NCI-H446 (cell line): Measurements from ENCODE around the gene C21orf58.
"Not testable (repeated sequence)": the region's sequence is repeated elsewhere in the genome, so short reads cannot be mapped to it uniquely, and the experiment has no call there.

Source experiments
- DNase-seq, 2 experiments: peaks; one replicate each; lab custom pipeline; 2025; lab: John Stamatoyannopoulos, UW

Gene C21orf58

DNA sequence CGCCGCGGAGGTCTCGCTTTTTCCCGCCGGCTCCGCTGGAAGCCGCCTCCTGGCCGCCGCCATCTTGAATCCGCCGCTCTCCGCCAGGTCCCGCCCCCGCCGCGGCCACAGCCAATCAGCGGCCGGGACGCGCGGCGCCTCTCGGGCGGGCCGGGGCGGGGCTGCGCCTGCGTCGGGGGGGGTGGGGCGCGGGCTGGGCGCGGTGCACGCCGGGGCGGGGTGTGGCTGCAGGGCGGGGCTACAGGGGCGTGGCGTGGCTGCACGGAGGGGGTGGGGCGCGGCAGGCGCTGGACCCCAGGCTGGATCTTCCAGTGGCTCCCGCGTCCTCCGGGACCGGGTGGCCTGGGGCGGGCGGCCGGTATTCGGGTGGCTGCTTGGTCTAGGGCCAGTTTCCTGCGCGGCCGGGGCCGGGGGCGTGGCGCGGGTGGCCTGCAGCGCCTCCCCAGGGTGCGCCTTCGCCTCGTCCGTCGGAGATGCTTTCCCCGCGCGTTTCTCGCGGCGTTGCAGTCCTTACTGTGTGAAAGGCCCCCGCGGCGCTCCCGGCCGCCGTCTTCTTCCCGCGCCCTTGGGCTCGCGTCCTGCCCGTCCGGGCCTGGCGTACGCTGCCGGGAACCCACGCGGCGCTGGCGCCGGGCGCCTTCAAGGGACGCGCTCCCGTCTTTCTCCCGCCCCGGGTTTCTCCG is 861 bp upstream of the C21orf58 start:
- DNase-seq = peak; percentile 57 to 91

DNA sequence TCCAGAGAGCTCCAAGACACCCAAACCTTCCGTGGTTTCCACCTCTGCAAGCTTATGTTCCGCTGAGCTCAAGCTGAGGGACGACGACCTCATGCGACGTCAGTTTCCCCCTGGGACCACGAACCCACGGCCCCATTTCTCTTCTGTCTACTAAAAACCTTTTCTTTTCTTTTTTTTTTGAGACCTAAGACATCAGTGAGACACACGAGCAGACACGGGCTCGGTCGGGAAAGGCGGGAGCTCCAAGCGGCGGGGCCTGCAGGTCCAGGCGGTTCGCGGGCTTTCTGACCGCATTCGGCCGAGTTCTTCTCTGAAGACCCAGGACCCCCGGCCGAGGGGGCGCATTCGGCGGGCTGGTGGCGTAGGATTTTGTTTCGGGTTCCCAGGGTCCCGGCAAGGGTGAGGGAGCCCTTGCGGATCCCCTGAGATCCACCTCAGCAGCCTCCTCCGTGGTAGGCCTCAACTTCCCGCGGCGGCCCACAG is 402 bp downstream of the C21orf58 start:
- peak in 1 of 2 experiments; percentile 53 for DNase-seq

DNA sequence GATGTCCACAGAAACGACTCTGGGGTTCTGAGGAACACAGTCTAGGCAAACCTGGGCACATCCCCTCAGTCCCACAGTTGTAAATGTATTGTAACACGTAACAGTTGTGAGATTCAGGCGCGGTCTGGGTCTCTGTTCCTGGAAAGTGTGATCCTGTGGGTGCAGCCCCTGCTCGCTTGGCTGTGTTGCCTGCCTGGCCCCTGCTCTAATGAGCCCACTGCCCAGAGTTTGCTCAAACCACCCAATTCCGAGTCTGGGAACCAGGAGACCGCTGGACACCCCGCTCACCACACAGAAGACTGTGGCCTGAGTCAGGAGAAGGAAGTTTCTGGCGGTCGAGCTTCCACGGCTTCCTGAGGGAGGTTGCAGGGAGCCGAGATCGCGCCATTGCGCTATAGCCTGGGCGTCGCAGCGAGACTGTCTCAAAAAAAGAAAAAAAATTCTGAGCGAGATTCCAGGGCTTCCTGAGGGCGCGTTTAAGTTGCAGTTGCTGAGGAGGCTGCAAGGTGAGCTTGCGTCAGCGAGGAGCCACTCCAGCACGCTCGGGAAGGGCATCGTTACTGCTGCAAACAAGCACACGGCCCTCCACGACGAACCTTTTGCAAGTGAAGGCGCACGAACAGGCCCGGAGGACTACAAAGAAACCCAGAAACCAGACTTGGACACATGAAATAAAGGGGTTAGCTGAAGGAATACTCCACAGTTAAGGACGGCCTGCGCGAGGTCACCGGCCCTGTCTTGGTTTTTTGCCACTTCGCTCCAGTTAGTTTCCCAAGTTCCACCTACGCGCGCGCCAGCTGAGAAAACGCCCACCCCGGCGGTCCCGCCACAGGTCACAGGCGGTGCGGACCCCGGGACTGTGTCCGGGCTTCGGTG is 1.1 kb downstream of the C21orf58 start:
- no peak for DNase-seq

DNA sequence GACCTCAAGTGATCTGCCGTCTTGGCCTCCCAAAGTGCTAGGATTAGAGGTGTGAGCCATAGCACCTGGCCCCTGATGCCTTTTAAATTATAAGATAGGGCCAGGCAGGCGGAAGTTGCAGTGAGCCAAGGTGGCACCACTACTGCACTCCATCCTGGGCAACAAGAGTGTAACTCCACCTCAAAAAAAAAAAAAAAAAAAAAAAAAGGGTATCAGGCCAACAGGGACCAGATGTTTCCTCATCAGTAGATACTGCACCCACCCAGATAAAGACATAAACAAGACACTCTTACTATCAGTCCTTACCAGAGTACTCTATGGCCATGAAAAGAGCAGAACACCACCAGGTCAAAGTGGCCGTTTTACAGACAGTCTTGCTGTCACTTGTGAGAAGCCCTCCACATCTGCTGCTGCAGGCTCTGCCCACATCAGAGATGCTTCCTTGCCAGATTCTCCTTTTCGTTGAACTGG is 3.3 kb downstream of the C21orf58 start:
- DNase-seq = no peak

DNA sequence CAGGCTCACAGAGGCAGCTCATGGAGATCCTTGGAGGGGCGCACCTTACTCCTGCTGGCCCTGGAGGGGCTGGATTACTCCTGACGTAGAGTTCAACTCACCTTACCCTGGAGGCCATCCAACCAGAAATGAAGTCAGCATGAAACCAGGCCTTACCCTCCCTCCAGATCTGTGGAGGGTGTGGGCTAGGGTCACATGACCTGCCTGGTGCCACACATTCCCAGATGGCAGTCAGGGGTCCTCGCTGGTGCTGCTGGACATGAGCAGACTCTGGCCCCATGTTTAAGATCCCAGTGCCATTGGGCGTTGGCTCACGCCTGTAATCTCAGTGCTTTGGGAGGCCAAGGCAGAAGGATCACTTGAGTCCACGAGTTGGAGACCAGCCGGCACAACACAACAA is 4.5 kb downstream of the C21orf58 start:
- DNase-seq = no peak

DNA sequence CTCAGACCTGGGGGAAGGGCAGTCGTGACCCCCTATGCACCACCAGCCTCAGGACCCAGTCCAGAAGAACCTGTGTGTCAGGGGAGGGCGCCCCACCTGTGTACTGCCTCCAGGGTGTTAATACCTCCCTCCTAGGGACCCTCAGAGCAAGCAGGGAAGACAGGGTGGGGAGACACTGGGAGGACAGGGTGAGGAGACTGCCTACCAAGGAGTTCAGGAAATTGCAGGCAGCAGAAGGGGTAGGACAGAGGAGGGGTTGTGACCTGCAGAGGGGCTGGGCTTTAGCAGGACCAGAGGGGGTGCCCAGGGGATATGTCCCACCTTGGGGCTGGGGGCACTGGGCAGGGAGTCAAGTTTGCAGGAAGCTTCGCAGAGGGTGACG is 5.2 kb downstream of the C21orf58 start:
- no peak for DNase-seq

DNA sequence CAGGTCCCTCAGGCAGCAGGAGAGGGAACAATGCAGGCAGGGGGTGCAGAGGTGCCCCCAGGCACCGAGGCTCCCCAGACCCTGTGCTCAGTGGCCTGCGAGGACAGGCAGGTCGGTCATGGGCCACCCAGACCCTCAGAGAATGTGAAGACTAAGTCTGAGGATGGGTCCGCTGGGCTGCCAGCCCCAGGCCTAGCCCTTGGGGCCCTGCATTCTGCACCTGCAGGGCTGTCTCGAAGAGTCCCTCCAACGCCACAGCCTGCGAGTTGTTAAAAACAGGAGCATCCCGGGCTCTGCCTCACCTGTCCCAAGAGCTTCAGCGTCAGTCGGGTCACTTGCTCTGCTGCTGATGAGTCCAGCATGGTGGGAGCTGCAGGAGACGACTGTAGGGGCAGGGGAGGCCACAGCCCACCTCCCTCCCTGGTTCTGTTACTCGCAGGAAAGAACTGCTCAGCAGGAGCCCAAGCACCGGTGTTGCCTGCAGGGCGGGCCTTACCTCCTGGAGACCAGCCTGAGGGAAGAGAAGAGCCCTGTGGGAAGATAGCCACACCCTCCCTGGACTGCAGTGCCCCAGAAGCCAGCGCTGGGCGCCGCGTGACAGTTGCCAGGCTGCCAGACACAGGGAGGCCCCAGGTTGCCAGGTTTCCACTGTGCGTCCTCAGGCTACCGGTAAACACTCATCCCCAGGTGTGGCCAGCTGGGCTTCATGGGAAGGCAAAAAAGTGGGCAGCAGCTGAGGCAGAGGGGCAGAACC is 5.8 kb downstream of the C21orf58 start:
- no peak for DNase-seq

DNA sequence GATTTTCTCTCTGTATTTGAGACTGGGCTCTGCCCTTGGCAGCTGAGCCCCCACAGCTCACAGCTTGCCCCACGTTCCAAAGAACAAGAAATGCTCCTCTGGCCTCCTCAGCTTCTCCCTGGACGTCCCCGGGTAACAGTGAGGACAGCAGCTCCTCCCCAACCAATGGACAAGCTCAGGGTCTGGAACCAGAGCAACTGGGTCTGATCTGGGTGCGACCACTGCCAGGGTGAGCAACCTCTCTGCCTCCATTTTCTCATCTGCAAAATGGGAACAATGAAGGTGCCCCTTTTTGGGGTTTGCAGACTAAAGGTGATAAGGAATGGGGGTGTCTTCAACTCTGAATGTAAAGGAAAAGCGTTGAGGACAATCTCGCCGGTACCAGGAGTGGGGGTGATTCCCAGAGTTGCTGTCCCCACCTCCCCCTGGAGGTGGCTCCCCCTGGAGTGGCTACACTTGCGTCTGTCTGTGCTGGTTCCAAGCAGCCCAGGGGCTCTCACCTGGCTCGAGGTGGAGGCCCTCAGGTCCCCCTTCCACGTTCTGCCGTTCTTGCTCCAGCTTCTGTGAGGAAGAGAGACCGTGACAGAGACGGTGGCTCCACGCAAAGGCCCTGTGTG is 6.9 kb downstream of the C21orf58 start:
- DNase-seq = no peak

DNA sequence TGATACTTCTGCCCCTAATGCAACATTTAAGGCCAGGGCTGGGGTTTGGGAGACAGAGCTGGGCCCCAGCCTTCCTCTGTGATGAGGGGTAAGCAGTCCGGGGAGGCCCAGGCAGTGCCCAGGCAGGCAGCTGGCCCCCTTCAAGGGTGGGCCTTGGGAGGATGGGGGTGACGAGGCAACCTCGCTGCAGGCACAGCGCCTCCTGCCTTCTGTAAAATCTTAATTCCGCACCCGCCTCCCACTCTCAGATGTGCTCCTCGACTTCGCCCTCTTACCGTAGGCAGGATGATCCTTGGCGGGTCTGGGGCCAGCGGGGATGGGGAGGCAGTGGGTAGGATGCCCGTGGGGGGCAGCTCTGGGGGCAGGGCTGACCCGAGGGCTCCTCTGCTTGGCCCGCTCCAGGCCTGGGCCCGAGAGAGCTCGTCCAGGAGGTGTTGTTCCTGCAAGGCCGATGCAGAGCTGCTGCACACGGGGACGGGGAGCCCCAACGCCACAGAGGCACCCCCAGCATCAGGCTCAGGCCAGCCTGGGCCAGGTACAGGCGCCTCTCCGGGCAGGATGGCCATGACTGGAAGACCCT is 9.1 kb downstream of the C21orf58 start:
- no peak for DNase-seq

DNA sequence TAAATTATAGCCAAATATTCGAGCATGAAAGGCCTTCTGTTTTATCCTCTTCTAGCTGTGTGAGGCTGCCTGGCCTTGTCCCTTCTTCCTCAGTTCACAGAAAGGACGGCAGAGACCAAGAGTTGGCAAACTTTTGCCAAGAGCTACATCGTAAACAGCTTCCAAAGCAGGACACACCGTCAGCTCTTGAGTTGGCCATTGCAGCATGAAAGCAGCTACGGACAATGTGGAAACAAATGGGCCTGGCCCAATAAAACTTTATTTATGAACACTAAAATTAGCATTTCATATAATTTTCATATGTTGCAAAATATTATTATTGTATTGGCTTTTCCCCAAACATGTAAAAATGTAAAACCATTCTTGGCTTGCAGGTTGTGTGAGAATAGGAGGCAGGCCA is 10.7 kb downstream of the C21orf58 start:
- no peak for DNase-seq

DNA sequence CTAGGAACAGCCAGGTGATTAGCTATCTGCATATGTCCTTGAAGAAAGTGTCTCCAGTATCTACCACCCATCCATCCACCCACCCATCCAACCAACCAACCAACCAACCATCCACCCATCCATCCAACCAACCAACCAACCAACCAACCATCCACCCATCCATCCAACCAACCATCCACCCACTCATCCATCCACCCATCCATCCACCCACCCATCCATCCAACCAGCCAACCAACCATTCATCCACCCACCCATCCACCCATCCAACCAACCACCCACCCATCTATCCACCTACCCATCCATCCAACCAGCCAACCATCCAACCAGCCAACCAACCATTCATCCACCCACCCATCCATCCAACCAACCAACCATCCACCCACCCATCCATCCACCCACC is 12.1 kb downstream of the C21orf58 start:
- no peak for DNase-seq

DNA sequence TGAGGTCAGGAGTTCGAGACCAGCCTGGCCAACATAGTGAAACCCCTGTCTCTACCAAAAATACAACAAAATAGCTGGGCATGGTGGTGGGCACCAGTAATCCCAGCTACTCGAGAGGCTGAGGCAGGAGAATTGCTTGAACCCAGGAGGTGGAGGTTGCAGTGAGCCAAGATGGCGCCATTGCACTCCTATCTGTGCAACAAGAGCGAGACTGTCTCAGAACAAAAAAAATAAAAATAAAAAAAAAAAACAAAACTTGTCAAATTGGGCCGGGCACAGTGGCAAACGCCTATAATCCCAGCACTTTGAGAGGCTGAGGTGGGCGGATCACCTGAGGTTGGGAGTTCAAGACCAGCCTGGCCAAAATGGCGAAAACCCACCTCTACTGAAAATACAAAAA is 13.4 kb downstream of the C21orf58 start:
- DNase-seq = not testable (repeated sequence)

DNA sequence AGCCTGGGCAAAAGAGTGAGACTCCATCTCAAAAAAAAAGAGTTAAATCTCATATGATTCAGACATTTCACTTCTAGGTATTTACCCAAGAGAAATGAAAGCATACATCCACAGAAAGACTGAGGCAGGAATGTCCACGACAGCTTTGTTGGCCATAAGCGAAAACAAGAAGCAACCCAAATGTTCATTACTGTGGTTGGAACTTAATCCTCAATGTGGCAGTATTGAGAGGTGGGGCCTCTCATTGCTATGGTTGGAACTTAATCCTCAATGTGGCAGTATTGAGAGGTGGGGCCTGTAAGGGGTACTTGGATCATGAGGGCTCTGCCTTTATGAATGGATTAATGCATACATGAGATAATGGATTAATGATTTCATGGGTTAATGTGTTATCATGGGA is 15.2 kb downstream of the C21orf58 start:
- DNase-seq = no peak

DNA sequence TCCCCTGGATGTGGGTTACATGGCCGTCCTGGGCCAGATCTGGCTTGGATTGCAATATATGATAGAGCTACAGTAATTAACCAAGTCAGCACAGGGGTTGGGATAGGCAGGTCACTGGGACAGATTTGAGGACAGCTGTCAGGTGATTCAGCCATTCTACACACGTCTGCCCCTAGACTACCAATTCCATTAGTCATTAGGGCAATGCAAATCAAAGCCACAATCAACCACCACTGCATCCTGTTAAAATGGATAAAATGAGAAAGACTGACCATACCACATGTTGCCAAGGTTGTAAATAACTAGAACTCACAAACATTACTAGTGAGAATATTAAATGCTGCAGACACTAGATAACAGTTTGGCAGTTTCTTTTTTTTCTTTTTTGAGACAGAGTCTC is 16.0 kb downstream of the C21orf58 start:
- DNase-seq = no peak

DNA sequence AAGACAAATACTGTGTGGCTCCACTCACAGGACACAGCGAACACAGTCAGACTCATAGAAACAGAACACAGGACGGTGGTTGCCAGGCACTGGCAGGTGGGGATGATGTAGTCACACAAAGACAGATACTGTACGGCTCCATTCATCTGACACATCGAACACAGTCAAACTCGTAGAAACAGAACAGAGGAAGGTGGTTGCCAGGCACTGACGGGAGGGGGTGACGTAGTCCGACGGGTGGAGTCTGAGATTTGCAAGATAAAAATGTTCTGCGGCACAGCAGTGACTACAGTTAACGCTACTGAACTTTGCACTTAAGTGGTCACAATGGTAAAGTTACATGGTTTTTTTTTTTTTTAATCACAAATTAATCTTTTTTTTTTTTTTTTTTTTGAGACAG is 18.7 kb downstream of the C21orf58 start:
- no peak for DNase-seq

DNA sequence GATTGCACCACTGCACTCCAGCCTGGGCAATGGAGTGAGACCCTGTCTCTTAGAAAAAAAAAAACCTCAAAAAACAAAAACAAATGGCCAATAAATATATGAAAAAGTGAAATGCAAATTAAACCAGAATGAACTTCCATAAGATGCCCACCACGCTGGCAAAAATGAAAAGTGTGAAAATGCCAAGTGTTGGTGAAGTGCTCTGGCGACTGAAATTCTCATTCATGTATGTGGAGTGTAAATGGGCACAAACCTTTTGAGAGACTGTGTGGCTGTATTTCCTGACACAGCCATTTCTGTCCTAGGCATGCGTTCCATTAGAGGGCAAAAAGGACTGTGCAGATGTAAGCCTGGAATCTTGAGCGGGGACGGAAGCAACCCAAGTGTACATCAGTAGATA is 19.2 kb downstream of the C21orf58 start:
- no peak for DNase-seq

DNA sequence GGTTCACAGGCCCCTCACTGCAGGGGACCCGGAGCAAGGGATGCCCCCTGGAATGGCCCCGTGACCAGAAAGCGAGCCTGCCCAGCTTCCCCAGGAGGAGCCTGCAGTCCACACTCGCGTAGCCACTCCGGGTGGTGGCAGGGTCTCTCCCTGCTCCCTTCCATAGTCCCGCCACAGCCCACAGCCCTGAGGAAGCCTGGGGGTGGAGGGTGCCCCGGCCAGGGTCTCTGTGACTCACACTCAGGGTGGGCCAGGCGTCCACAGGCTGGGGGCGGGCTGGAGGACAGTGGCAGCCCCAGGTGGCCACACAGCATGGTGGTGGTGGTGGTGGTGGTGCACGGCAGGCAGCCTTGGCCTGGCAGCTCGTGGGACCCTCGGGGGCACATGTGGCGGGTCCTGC is 21.9 kb downstream of the C21orf58 start:
- DNase-seq = no peak

DNA sequence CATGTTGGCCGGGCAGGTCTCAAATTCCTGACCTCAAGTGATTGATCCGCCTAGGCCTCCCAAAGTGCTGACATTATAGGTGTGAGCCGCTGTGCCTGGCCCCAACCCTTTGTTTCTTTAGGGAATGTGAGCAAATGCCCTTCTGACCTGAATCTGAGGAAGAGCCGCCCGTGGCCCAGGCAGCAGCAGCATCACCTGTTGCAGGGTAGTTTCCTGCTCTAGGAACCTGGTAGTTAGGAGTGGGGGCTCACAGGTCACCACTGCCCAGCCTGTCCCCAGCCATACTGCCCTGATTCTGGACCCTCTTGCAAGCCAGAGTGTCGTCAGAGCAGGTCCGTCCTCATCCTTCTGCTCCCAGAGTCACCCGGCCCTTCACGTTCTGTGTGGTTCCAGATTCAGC is 24.5 kb downstream of the C21orf58 start:
- DNase-seq = no peak

DNA sequence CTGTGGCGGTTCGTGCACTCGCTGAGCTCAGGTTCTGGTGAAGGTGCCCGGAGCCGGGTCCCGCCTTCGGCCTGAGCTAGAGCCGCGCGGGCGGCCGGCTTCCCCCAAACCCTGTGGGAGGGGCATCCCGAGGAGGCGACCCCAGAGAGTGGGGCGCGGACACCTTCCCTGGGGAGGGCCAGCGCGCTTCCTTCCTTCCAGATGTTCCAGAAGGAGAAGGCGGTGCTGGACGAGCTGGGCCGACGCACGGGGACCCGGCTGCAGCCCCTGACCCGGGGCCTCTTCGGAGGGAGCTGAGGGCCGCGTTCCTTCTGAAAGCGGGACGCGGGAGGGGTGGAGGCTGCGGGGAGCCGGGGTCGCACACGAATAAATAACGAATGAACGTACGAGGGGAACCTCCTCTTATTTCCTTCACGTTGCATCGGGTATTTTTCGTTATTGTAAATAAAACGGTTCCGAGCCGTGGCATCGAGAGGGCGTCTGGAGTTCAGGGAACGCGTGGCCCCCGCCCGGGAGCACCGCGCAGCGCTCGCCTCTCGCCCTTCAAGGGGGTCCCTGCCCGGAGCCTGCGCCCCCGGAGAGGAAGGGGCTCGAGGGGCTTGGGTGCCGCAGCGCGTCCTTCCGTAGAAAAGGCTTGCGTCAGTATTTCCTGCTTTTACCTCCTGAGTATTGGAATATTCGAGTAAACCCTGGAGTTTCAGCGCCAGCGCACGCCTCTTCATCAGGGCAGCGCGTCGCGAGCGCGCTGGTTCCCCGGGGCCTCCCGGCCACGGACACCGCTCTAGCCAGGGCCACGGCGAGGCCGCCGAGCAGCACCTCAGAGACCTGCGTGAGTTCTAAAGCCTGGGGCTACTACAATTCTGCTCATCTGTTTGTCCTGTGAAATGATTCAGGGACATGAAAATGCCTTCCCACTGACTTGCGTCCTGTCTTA is 26.1 kb downstream of the C21orf58 start:
- DNase-seq = no peak

DNA sequence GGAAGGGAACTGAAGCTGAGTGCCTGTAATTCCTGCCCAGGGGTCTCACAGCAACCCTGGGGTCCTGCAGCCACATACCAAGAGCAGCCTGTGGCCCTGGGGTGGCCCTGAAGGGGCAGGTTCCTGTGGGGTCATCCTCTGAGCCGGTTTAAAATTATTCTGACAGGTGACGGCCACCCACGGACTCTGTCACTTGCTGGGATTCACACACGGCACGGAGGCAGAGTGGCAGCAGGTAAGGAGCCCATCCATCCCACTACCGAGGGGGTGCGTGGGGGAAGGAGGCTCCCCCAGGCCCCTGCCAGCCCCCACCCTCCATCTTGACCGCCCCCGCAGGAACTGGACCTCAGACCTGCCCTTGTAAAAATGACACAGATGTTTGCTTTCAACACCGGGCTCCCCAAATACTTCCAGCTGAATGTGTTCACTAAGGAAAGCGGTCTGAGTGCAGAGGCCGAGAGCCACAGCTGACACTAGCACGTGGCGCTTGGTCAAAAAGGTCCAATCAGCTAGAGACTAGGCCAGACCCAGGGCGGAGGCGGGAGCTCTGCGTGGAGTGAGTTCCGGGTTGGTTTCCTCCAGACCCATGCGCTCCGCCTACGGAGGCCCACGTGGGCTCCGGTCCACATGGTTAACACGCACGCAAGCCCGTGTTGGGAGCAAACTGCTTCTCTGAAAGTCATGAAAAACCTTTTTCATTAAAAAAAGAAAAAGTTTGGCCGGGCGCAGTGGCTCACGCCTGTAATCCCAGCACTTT is 27.5 kb downstream of the C21orf58 start:
- no peak for DNase-seq
